GM13976 (cell line): Measurements from ENCODE around the gene DAP.
A peak's percentile ranks its signal among the peaks of the same experiment; 100 is the strongest.

Experiments used
- DNase-seq: peaks from one replicate; pipeline ENCODE4 v3.0.0; 2012; ENCODE audit warnings: low spot score
- CTCF ChIP-seq: IDR thresholded peaks from 2 replicates; pipeline ENCODE4 v1.5.1; 2012; ENCODE audit warnings: borderline replicate concordance, mild to moderate bottlenecking; ENCODE audit not compliant: insufficient read depth; ENCODE audit errors: extremely low read depth, missing control alignments, control extremely low read depth
- in situ Hi-C: fragments of 300-500 bp; cut with MboI; formaldehyde crosslinking; loops from one replicate; pipeline ENCODE4 v1.12.0; 2022; ENCODE audit warnings: low sequenced_read_pairs, mixed read lengths, inconsistent platforms; ENCODE audit not compliant: unreplicated experiment

Gene DAP

DNA sequence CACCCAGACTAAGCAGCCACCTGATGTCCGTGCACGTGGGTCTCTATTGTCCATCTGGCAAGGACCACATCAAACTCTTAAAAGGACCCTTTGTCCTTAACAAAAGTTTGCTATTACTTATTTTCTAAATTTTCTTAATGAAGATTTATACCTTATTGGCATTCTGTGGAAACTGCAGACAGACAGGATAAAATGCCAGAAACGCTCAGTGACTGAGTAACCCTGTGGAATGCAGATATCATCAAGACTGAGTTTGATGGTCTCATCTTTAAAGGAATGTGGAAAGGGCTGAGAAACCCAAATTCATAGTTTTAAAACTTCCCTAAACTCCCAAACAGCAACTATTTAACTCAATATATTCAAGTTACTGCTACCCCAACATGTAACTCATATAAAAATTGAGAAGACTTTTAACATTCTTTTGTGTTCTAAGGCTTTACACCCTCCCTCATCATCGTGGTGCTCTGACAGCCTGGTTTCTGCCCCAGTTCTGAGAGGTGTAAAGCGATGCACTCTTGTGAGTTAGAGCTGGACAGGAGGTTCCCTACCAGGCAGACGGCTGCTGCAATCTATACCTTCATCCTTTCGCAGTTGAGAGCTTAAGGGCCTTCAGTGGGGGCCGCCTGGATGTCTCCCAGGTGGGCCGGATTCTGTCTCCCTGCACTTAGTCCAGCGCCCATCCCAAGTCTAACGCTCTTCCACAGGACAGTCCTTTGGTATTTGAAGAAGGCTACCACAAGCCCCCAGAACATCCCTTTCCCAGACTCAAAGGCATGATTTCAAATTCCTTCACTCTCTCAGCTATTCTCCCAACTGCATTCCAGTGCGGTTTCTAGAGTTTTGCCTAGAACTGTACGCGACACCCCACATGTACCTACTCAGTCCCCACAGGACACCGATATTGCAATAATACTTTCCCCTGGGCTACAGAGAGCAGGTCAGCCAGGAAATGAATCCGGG is 68.9 kb downstream of the DAP start:
- DNase-seq = no peak
- in situ Hi-C loops = no loop called here

DNA sequence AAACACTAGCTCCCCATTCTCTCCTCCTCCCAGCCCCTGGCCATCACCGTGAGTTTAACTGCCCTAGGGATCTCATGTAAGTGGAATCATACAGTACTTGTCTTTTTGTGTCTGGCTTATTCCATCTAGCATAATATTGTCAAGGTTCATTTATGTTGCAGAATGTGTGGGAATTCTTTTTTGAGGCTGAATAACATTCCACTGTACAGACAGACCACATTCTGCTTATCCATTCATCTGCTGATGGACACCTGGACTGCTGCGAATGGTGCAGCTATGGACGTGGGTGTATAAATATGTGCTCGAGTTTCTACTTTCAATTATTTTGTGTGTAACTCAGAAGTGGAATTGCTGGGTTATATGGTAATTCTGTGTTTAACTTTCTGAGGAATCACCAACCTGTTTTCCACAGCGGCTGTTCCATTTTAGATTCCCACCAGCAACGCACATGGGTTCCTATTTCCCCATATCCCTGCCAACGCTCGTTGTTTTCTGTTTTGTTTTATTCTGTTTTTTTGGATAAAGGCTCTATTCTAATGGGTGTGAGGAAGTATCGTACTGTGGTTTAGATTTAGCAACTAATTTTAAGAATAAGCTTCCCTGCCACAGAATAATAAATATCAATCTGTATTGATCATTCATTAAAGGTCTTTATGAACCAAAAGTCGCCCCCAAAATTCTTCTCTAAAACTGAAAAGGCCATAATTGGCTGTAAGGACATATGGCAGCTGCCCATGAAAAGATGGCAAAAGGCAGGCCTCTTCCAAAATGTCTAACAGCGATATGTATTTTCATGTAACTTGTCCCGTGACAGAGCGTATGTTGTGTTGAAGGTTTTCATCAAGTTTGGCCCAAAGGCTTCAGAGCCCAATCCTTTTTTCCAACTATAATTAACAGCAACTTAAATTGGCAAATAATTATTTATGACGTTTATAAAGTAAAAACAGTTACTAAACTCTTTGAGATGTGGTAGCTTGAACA is 70.3 kb downstream of the DAP start:
- no peak for DNase-seq
- in situ Hi-C loops = no loop called here
- TF ChIP-seq CTCF = no peak

More for the DNA sequence above, 68.9 kb downstream of the DAP start:
- no peak for TF ChIP-seq CTCF

DNA sequence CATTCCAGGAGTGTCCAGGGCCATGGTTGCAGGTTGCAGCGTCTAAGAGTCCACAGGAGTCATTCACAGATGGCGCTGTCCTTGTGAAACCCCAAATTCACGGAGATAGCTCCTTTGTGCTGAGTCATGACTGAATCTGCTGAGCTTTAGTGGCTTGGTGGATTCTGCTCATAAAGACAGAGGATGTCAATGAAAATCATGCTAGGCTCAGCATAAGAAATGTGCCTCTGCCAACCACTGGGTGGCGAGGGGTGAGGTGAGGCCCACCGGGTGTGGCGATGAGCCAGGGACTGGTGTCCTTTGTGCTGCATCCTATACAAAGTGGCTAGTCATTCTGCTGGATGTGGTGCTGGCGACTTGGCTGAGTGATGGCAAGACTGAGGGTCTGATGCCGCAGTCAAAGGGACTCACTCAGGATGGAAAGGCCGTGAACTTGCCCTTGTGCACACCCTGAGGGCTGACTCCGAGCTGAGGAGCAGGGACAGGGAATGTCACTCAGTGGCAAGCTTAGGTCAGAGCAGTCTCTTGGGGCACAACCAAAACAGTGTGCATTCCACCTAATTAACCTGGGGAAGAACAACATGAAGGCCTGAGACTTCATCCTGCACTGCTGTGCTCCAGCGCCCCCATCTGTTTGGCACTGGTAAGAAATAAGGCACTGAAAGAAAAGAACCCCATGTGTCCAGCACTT is 71.5 kb downstream of the DAP start:
- peak; percentile 61 for DNase-seq
- in situ Hi-C loops = no loop called here
- TF ChIP-seq CTCF = peak; percentile 30

- TF ChIP-seq CTCF = no peak
Measured at GRCh38 chr5:10688651-10689171, 72.3 kb downstream of the DAP start.

DNA sequence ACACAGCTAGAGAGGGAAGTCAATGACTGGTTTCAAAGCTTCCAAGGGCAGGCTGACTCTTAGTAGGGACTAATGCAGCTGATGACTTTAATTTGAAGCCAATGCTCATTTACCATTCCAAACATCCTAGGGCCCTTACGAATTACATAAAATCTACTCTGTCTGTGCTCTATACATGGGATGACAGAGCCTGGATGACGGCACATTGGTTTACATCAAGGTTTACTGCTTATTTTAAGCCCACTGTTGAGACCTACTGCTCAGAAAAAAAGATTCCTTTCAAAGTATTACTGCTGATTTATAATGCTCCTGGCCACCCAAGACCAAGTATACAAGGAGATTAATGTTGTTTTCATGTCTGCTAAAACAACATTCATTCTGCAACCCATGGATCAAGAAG is 74.1 kb downstream of the DAP start:
- in situ Hi-C loops = no loop called here
- no peak for DNase-seq
- no peak for TF ChIP-seq CTCF

More at GRCh38 chr5:10688651-10689171, 72.3 kb downstream of the DAP start:
- in situ Hi-C loops = no loop called here
- DNase-seq = no peak
